Endometrium (tissue), 2 donors: ENCODE results near the gene PCBP3.

Experiments used
- FAIRE-seq: peaks from 2 replicates; lab custom pipeline; 2012; peaks lifted over from hg19 to GRCh38; lab: Jason Lieb, UNC
- donor health status: control.
- donor health status: control.

The PCBP3 gene

GRCh38 chr21:45862543-45863207 lies 219.2 kb downstream of the PCBP3 start:
- FAIRE-seq: no peak

DNA sequence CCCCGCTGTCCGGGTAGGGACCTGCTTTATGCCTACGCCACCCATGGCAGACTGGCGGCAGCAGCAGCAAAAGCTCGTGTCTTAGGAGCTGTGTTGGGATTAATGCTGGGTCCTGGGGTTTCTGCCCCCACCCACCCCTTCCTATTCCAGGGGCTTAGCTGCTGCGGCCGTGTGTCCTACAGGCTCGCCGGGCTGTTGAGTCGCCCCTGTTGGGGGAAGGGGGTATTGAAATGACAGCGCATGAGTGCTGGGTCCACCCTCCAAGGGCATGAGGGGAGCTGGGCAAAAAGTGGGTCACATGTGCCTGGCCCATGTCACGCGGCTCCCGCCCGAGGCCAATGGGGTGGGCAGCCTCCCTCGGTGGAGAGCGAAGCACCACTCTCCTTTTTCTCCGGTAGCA lies 219.7 kb downstream of the PCBP3 start:
- no peak for FAIRE-seq

- FAIRE-seq: no peak
Measured at GRCh38 chr21:45863751-45864150, 220.2 kb downstream of the PCBP3 start.

DNA sequence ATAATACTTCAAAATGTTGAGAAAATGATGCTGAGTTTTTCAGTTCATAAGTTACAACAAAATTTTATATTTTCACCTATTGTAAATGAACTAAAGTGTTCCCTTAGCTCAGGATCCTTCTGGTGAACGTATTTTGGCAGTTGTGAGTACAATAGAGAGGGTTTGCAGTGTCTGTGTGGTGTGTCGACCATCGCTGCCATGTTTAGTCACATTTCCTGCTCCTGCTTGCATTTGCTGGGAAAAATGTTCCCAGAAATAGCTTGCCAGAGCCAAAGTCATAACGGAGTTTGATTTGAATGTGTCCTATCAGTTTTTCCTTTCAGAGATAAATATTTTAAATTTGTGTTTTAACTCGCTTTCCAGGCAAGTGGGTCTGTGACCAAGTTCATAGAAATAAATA lies 220.9 kb downstream of the PCBP3 start:
- FAIRE-seq: no peak

DNA sequence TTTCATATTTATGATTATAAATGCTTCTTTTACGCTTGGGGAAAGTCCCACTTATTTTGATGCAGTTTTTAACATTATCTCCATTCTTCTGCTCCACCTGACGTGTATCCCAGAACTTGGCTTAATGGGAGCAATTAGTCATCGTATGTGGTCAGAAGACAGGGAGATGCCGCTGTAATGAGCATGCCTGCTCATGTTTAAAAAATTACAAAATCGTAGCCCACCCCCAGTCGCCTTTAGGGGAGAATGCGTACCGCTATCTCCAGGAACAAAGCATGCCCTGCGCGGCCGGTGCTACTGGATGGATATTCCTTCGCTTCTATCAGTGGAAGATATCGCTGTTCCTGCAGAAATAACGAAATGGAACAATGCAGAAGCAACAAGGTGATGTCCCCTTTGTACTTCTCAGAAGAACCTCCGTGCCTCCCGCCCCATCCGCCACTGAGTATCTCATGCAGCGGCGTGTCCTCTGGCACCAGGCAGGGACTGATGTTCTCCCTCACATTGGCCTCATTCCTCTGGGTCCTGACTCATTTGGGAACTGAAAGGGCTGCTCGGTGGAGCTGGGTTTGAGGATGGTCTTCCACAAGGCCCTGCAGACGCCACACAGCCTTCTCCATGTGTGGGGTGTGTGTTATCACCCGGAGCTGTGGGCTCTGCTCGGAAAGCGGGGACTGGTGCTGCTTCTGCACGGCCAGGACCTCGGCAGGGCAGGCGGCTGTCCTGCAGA lies 221.7 kb downstream of the PCBP3 start:
- no peak for FAIRE-seq

GRCh38 chr21:45866551-45866950 lies 223.0 kb downstream of the PCBP3 start:
- no peak for FAIRE-seq

GRCh38 chr21:45867041-45867666 lies 223.6 kb downstream of the PCBP3 start:
- FAIRE-seq: no peak

DNA sequence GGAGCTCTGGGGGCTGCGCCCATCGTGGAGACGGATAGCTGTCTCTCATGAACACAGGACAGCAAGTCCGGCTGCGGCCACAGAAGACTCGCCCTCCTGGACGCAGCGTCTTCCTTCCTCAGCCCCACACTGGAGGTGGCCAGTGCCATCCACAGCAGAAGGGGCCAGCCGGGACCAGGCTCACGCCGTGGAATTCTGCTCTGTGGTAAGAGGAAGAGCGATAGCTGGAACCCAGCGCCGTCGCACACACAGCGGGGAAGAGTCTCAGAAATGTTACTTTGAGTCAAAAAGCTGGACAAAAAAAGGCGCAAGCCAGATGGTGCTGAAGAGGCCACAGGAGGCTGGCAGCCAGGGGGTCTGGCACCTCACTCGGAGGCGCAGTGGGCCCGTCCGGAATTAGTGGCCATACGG lies 224.2 kb downstream of the PCBP3 start:
- FAIRE-seq: no peak

DNA sequence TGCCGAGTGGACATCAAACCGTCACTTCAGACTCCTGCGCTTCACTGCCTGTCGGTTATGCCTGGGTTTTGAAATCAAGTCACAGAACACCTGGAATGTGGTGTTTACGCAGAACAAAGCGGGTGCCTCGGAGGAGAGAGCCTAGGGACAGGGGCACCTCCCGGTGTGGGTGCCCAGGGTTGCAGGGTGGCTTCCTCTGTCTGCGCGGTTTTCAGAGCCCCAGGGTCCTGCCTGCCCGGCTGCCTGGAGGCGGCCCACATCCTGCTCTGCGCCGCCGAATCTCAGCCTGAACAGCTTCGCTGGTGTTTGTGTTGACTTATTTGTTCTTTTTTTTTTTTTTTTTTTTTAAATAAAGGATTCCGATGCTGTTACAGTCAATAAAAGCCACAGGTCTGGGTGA lies 224.6 kb downstream of the PCBP3 start:
- no peak for FAIRE-seq

DNA sequence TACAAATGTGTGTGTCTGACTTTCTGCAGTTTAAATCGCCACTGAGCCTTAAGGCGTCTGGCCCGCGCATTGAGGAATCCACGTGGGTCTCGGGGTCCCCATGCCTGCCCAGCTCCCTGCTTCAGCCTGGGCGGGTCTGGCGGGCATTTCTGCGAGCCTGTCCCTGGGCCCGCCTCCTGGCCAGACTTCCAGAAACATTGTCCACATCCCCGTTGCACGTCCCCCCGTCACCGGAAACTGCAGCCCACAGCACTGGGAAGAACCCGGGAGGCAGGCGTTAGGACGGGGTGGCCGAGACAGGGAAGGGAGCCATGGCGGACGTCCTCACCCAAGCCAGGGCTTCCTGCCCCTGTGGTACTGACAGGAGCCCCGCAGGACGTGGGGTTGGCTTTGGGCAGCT lies 225.0 kb downstream of the PCBP3 start:
- no peak for FAIRE-seq

GRCh38 chr21:45869121-45870007 lies 225.8 kb downstream of the PCBP3 start:
- FAIRE-seq: no peak

GRCh38 chr21:45870421-45870820 lies 226.9 kb downstream of the PCBP3 start:
- FAIRE-seq: no peak

DNA sequence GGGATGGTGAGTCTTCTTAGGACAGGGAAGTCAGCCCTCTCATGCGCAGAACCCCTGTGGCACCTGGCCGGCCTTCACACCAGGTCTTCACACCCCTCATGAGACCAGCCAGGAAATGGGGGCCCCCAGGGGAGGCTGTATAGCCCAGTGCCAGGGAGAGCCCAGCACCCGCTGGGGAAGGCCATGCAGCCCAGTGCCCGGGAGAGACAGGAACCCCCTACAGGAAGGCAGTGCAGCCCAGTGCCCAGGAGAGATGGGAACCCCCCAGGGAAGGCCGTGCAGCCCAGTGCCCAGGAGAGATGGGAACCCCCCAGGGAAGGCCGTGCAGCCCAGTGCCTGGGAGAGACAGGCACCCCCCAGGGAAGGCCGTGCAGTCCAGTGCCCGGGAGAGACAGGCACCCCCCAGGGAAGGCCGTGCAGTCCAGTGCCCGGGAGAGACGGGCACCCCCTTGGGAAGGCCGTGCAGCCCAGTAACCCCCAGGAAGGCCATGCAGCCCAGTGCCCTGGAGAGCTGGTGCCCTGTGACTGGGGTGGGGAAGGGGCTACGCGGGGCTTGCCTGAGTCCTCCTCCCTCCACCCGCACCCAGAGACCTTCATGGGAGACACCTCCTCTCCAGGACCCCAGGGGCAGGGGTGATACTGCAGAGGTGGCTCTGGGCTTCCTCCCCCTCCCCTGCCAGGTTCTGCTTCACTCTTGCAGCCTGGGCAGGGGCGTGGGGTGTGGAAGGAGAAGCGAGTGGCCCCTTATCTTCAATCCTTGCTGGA lies 227.5 kb downstream of the PCBP3 start:
- FAIRE-seq: no peak

GRCh38 chr21:45871616-45872236 lies 228.2 kb downstream of the PCBP3 start:
- no peak for FAIRE-seq

DNA sequence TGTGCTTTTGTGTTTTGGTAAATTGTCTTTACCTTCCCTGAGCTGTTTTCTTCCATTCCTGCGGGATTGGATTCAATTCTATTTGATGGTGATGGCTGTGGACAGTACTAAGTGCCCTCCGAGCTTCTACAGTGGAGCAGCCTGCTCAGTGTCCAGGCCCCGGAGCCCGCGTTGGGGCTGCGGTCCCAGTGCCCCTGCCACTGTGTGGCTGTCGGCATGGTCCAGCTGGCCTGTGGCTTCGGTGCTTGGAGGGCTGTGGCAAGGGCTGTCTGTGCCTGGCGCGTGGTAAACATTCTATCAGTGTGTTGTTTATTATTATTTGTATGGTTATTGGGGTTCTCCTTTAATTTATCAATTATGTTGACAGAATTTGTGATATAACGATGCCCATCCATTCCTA lies 228.9 kb downstream of the PCBP3 start:
- no peak for FAIRE-seq

DNA sequence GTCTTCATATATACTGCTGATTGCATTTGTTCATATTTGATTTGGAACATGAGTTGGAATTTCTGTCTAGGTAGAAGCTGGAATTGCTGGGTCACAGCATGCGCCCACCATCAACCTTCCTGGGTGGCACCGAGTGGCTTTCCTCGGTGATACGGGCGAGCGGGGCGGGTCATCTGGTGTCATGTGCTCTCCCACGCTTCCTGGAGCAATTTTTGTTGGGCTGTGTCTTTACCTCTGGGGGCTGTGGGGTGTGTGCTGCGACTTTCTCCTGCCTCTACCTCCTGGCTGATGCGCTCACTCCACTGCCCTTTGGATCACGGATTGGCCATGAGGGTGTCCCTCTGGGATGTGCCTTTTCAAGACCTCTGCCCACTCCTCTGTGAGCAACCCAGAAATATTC lies 229.4 kb downstream of the PCBP3 start:
- no peak for FAIRE-seq

- FAIRE-seq: no peak
Measured at GRCh38 chr21:45873418-45873817, 229.9 kb downstream of the PCBP3 start.

GRCh38 chr21:45873866-45874265 lies 230.3 kb downstream of the PCBP3 start:
- FAIRE-seq: no peak

- FAIRE-seq: no peak
Measured at GRCh38 chr21:45874716-45875415, 231.3 kb downstream of the PCBP3 start.

- no peak for FAIRE-seq
Measured at GRCh38 chr21:45875416-45875760, 231.9 kb downstream of the PCBP3 start.

GRCh38 chr21:45875881-45876280 lies 232.4 kb downstream of the PCBP3 start:
- no peak for FAIRE-seq
